ENCODE measurements around the gene RSPO3.

The RSPO3 gene

DNA sequence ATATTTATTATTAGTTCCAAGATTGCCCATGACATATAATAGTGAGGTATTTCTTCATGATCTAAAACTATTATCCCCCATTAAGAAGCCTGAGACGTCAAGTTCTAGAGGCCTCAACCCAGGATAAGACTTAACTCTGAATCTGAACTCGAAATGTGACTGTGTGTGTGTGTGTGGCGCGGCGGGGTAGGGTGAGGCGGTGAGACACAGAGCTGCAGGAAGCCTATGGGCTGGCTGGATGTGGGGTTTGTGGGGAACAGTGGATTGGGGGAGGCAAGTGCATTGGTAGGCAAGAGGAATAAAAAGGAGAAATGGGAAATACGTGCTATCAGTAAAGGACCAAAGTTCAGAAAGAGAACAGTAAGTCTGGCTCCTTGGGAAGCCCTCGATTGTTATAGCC is 81.6 kb downstream of the RSPO3 start:
- no peak for DNase-seq (ENCODE audit: low read depth)
- in situ Hi-C loops (cut with HindIII; ENCODE audit: low sequenced_read_pairs), result no loop called here
- no peak overlapping the region for H3K4me3 ChIP-seq (ENCODE audit: low read depth, low read length)
- TF ChIP-seq, protein P1, sequence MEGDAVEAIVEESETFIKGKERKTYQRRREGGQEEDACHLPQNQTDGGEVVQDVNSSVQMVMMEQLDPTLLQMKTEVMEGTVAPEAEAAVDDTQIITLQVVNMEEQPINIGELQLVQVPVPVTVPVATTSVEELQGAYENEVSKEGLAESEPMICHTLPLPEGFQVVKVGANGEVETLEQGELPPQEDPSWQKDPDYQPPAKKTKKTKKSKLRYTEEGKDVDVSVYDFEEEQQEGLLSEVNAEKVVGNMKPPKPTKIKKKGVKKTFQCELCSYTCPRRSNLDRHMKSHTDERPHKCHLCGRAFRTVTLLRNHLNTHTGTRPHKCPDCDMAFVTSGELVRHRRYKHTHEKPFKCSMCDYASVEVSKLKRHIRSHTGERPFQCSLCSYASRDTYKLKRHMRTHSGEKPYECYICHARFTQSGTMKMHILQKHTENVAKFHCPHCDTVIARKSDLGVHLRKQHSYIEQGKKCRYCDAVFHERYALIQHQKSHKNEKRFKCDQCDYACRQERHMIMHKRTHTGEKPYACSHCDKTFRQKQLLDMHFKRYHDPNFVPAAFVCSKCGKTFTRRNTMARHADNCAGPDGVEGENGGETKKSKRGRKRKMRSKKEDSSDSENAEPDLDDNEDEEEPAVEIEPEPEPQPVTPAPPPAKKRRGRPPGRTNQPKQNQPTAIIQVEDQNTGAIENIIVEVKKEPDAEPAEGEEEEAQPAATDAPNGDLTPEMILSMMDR (IDR thresholded peaks at IDR 0.05; ENCODE audit: low read depth, low read length, missing control alignments), result no peak

DNA sequence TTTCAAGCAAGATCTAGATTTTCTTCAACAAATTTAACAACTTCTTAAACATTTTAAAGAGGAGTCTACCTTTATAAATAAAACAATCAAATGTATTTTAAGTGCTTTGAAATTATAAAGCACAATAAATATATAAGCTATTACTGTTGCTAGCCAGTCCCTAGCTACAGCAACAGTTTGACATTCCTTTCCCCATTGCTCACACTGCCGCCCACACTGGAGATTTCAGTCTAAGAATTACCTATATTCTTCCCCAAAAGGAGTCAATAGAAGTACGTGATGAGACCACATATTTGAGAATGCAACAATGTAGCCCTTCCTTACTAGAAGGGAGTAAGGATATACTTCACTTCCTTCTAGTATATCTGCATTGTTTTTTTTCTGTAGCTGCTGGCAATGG is 82.8 kb downstream of the RSPO3 start:
- no peak for DNase-seq (ENCODE audit: low read depth)
- TF ChIP-seq, protein P1 (IDR thresholded peaks at IDR 0.05; ENCODE audit: low read depth, low read length, missing control alignments), result no peak
- in situ Hi-C loops (cut with HindIII; ENCODE audit: low sequenced_read_pairs), result no loop called here
- no peak overlapping the region for H3K4me3 ChIP-seq (ENCODE audit: low read depth, low read length)

DNA sequence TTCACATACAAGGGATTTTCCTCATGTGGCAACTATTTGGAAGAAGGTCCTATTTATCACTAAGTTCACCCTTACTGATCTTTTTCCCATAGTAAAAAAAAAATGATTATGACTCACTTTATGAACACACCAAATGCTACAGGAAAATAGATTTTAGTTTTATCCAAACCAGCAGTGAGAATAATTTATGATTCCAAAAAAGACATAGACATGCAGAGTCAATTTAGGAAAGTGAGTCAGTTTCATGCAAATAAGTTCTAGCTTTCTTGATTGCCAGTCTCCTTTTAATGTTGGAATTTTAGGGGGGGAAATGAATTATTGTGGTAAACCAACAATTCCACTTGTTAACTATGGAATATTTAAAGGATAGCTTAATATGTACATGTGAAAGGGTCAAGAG is 84.2 kb downstream of the RSPO3 start:
- TF ChIP-seq, protein P1 (IDR thresholded peaks at IDR 0.05; ENCODE audit: low read depth, low read length, missing control alignments), result no peak
- in situ Hi-C loops (cut with HindIII; ENCODE audit: low sequenced_read_pairs), result no loop called here
- H3K4me3 ChIP-seq (ENCODE audit: low read depth, low read length), result no peak overlapping the region
- DNase-seq (ENCODE audit: low read depth), result no peak

DNA sequence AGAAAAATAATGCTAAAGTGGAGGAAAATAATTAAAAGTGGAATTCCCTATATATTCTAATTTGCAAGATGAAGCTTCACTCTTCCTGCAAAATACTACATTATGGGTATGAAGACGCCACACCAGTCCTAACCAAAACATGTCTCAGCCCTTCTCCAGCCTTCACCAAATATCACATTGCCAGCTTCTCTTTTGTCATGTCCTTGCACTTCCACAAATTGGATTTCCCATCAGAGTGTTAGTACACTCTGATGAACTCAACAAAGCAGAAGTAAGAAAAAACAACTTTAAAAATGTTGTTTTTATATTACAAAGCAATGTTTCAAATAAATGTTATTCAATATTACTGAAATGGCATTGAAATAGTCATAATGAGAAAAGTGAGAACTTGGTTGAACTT is 85.8 kb downstream of the RSPO3 start:
- TF ChIP-seq, protein P1 (IDR thresholded peaks at IDR 0.05; ENCODE audit: low read depth, low read length, missing control alignments), result no peak
- no peak overlapping the region for H3K4me3 ChIP-seq (ENCODE audit: low read depth, low read length)
- in situ Hi-C loops (cut with HindIII; ENCODE audit: low sequenced_read_pairs), result no loop called here
- DNase-seq (ENCODE audit: low read depth), result no peak

DNA sequence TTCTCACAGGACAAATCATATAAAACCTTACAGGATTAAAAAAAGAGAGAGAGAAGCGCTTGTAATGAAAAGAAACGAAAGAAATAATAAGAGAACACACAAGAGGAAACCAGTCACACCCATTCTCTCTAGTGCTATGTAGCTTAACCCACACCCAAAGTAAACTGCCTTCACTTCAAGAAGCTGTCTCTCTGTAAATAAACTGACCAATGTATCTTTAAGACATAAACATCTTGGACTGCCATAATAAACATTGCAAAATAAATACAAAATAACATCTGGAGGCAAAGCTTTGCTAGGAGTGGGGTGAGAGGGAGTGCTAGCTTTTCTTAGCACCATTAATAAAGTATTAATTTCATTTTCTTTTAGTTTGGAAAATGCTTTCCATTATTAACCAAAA is 86.6 kb downstream of the RSPO3 start:
- TF ChIP-seq, protein P1 (IDR thresholded peaks at IDR 0.05; ENCODE audit: low read depth, low read length, missing control alignments), result no peak
- in situ Hi-C loops (cut with HindIII; ENCODE audit: low sequenced_read_pairs), result no loop called here
- DNase-seq (ENCODE audit: low read depth), result no peak
- no peak overlapping the region for H3K4me3 ChIP-seq (ENCODE audit: low read depth, low read length)

DNA sequence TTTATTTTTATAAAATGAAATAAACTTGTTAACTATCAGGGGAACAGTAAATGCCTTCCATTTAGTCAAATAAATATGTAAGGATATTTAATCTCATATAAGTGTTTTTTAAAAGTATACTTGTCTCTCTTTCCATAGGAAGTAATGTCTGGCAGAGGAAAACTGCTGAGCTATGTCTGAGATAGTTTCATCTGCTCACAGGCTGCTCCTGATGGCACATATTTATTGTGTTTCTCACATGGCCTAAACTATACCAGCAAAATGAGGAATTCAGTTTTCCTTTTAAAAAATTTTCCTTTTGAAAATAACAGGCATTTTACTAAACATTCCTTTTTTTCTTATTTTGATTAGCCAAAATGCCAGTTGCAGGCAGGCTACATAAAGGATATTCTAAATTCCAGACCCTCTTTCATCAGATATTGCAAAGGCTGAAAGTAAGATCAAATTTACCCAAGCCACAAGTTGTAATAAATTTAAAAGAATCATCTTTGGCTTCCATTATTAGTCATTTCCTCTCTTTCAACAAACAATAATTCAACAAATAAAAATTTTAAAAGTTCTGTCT is 88.1 kb downstream of the RSPO3 start:
- TF ChIP-seq, protein P1 (IDR thresholded peaks at IDR 0.05; ENCODE audit: low read depth, low read length, missing control alignments), result no peak
- no peak overlapping the region for H3K4me3 ChIP-seq (ENCODE audit: low read depth, low read length)
- in situ Hi-C loops (cut with HindIII; ENCODE audit: low sequenced_read_pairs), result no loop called here
- no peak for DNase-seq (ENCODE audit: low read depth)
